ENCODE data around the gene TRAPPC10. TPM values are rescaled to one million over a fixed set of nuclear protein-coding genes. Genes with fewer than 3 reads are reported as not detected.

TRAPPC10 gene
- total and polyA plus RNA-seq, 10 of the 15 experiments (the other 5 are each of a cell fraction or from before 2014, with no cell fraction given): 1.1 to 39.6 (median 28.2) TPM

GRCh38 chr21:44046734-44047133 is 34.6 kb downstream of the TRAPPC10 start (continued):
- TF ChIP-seq ZBTB4 (CRISPR knock-in tag; IDR thresholded peaks at IDR 0.05) (no peak), SMAD5 (IDR thresholded peaks at IDR 0.05; ENCODE audit: low read depth) (no peak), IRF5 (IDR thresholded peaks at IDR 0.05; ENCODE audit: borderline replicate concordance) (no peak), FOXK2 (IDR thresholded peaks at IDR 0.05) (no peak), TCF12 (IDR thresholded peaks at IDR 0.05; ENCODE audit: low read depth, low read length) (no peak), IKZF2 (IDR thresholded peaks at IDR 0.05) (no peak), TARDBP (IDR thresholded peaks at IDR 0.05; ENCODE audit: borderline replicate concordance) (no peak), HSF1 (IDR thresholded peaks at IDR 0.05; ENCODE audit: low read depth, low read length) (no peak), EZH2 (IDR thresholded peaks at IDR 0.05; ENCODE audit: borderline replicate concordance, control insufficient read depth, low read depth, low read length) (no peak), SKIL (IDR thresholded peaks at IDR 0.05; ENCODE audit: low read depth, poor library complexity, severe bottlenecking) (no peak), ATF2 (IDR thresholded peaks at IDR 0.05; ENCODE audit: low read length) (no peak), ATF3 (IDR thresholded peaks at IDR 0.05; ENCODE audit: borderline replicate concordance, extremely low read depth, low read depth, low read length) (no peak)

Data from GM12878 (cell line).